Measurements from ENCODE around the gene POLE.

Gene POLE

GRCh38 chr12:132617822-132618682 is 69.1 kb downstream of the POLE start:
- H3K4me3 ChIP-seq (ENCODE audit: low read depth, low read length) = peak overlapping the region; percentile 33

DNA sequence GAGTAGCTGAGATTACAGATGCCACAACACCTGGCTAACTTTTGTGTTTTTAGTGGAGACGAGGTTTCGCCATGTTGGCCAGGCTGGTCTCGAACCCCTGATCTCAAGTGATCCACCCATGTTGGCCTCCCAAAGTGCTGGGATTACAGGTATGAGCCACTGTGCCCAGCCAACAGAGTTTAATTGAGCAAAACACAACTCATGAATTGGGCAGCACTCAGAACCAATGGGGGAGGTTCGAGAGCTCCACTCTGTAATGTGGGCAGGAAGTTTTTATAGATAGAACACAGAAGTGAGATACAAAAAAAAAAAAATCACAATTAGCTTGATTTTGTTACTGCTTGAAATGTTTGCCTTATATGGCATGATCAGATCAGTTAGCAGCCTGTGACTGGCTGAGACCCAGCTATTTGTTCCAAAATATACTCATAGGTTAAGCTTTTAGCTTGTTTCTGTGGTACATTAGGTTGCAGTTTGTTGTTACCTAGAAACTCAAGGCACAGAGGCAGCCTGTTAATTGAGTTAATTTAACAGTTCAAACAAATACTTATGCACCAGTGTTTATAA is 69.9 kb downstream of the POLE start:
- no peak overlapping the region for H3K4me3 ChIP-seq (ENCODE audit: low read depth, low read length)

DNA sequence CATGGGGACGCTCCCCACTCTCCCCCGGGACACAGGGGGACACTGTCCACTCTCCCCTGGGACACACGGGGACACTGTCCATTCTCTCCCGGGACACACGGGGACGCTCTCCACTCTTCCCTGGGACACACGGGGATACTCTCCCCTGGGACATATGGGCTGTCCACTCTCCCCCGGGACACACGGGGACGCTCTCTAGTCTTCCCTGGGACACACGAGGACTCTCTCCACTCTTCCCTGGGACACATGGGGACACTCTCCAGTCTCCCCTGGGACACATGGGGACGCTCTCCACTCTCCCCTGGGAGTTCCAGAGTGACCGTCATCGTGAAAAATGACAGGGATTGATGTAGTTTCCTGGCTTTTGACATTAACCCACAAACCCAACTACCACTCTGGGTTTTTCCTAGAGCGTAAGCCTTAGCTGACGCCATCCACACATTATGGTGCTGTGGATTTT is 71.5 kb downstream of the POLE start:
- no peak overlapping the region for H3K4me3 ChIP-seq (ENCODE audit: low read depth, low read length)

DNA sequence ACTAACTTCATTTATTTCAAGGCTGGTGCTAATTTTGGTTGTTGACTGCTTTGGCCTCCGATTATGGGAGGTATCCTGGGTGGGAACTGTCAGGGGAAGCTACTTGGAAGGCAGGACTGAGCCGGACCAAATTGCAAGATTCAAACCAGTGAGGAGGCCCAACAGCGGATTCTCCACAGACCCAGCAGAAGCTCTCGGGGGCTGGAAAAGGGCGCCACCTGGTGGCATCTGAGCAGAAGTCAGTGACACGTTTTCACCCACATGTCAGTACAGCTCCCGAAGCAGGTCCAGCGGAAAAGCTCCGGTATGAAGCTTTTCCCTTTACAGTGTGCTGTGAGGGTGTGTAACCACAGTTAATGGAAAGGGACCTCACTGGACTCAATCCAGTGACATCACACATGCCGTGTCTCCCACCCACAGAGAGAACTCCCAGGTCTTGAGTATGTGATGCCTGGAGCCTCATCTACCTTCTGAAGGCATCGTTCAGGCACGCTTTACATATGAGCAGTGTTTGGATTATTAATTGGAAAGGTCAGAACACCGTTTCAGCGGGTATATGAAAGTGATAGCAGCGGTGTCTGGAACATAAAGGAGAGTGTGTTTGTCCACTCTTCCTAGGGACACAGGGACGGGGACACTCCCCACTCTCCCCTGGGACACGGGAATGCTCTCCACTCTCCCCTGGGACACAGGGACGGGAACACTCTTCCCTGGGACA is 72.1 kb downstream of the POLE start:
- no peak overlapping the region for H3K4me3 ChIP-seq (ENCODE audit: low read depth, low read length)

- no peak overlapping the region for H3K4me3 ChIP-seq (ENCODE audit: low read depth, low read length)
Observed at GRCh38 chr12:132614029-132614428, 73.1 kb downstream of the POLE start.

DNA sequence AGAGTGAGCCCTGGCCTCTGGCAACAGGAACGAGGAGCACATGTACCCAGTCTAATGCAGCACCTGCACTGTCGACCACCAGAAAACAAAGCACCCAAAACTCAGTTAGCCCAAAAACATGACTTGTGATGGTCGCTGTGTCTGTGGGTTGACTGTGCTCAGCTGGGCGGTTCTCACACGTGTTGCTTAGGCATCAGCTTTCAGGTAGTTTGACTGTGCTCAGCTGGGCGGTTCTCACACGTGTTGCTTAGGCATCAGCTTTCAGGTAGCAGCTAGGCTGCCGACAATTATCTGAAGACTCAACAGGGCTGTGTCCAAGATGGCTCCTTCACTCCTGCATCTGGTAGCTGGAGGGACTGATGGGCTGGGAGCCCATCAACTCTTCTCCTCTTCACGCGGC is 75.5 kb downstream of the POLE start:
- H3K4me3 ChIP-seq (ENCODE audit: low read depth, low read length) = no peak overlapping the region

- H3K4me3 ChIP-seq (ENCODE audit: low read depth, low read length) = no peak overlapping the region
Observed at GRCh38 chr12:132610866-132611602, 76.1 kb downstream of the POLE start.

DNA sequence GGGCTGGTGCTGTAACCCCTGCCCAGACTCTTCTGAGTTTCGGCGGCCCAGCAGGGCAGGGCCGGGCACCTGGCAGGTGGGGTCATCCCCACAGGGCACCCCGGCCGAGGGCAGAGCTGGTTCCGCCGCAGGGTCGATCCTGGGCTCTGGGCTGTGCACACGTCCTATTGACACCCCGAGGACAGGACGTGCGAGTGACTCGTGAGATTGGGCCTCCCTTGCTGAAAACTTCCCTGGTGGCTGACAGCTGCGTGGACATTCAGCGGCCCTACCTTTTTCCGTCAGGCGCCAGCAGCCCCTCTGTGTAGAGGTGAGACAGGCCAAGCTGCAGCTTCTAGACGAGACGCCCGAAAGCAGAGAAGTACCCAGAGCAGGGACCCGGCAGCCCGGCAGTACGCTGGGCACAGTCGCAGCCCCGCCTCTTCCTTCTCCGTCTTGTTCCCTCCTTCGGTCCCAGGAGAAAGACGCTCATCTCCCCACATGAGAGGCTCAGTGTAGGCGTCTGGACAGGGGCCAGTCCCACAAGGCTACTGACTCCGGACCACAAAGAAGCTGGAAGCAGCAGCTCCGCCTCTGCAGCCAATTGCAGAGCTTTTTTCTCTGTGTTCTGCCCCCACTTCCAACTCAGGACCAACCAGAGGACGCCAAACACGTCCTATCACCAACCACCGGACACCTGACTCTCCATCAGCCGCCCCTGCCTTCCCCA is 76.9 kb downstream of the POLE start, which contains the start of gene LRCOL1:
TSS of gene LRCOL1 (minus strand) at position 532 of the 709 bp plus-strand sequence. CDS start 4,331 bp downstream, outside the sequence.
- no peak within 1 kb of the TSS for H3K4me3 ChIP-seq (ENCODE audit: low read depth, low read length)

DNA sequence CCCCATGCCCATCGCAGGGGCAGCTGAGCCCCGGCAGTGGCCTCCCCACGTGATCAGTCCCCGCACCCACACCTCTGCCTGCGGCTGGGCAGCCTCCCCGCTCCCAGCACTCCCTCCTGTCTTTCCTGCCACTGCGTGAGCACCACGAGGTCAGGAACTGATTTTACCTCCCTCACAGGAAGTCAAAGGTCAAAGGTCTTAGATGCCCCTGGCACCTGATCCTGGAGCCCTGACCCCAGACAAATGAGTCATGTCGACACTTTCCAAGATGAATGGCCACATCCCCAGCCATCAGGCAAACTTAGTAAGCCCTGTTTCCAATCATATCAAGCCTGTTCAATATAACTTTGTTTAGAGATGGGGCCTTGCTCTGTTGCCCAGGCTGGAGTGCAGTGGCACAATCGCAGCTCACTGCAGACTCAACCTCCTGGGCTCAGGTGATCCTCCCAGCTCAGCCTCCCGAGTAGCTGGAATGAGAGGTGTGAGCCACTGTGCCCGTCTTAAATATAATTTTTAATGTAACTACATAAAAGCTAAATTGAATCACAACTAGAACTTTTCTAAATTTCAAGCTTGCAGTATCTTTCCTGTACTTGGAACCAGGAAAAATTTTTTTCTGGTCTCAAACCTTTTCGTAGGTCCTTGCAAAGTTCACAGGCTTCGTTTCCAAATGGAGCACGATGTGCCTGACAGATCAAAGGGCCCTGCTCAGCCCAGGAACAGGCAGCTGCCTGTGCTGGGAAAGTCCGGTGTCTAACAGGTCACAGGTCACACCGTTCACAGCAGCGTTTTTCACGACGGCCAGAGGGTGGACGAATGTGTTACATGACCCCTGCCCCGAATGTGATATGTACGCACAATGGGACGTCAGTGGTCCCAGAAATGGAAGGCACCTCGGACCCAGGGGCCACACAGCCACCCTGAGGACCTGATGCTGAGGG is 78.6 kb downstream of the POLE start:
- no peak overlapping the region for H3K4me3 ChIP-seq (ENCODE audit: low read depth, low read length)

- no peak overlapping the region for H3K4me3 ChIP-seq (ENCODE audit: low read depth, low read length)
Observed at GRCh38 chr12:132606927-132607326, 80.2 kb downstream of the POLE start.

GRCh38 chr12:132606466-132606865 is 80.7 kb downstream of the POLE start:
- H3K4me3 ChIP-seq (ENCODE audit: low read depth, low read length) = no peak overlapping the region

DNA sequence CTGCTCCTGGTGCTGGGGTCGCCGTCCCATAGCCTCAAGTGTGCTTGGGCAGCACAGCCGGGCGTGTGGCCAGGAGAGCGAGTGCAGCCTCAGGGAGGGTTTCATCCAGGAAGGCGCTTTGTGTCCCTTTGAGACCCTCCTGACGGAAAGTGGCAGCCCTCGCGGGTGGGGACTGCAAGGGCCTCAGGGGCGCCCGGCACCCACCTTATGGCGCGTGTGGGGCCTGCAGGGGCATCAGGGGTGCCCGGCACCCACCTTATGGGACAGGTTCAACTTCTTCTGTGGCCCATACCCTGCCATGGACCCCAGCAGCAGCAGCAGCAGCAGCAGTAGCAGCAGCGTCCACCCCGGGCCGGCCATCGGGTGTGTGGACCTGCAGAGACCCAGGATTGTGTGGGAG is 81.2 kb downstream of the POLE start:
- no peak overlapping the region for H3K4me3 ChIP-seq (ENCODE audit: low read depth, low read length)

- H3K4me3 ChIP-seq (ENCODE audit: low read depth, low read length) = no peak overlapping the region
Observed at GRCh38 chr12:132604668-132605441, 82.3 kb downstream of the POLE start.

DNA sequence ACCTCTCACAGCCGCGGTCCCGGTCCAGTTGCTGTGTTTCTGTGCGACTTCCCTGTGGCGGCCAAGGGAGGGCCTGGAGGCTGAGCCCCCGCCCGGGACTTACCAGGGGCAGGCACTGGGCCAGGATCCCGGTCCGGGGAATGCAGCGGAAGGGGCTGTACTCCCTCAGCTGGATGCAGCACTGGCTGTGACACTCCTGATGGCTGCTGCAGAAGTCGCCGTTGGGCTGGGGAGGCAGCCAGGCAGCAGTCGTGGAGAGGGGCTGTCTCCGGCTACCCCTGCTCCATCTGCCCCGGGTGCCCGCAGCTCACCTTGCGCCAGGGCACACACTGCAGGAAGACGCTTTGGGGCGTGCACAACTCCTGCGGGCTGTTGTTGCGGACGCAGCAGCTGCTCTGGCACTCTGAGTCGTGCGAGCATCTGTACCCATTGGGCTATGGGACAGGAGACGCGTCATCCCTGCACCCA is 83.0 kb downstream of the POLE start:
- H3K4me3 ChIP-seq (ENCODE audit: low read depth, low read length) = no peak overlapping the region

DNA sequence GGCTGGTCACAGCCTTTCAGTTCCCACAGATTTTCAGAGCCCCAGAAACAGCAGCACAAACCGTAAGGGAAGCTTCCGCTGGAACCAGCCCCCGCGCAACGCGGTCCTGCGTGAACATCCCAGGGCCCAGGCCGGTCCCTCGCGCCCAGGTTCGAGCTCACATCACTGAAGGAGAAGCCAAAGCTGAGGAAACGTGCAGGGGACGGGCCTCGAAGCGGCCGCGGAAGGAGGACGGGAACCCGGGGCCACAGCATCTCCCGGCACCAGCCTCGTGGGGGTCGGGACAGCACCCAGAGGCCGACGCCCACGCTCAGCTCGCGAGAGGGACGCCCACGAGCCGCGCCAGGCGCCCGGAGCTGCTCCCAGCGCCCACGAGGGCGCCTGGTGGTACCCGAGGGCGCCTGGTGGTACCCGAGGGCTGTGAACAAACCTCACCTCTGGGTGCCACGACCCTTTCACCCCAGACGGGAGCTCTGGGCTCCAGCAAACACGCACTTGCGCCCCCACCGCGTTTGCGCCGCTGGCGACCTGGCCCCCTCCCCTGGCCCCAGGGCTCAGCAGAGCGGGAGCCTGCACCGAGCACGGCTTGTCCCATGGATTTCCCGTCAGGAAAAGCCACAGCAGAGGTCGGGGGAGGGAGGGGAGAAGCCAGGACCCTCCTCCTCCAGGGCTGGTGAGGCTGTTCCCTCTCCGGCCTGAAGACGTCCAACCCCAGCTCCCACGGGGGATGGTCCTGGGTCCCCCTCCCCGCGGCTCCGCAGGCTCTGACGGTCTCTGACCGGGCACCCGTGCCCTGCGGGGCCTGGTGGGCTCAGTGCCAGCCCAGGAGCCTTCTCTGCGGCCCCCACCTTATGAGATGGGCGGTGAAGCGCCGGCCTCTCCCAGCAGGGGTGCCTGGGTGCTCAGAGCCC is 83.6 kb downstream of the POLE start:
- H3K4me3 ChIP-seq (ENCODE audit: low read depth, low read length) = no peak overlapping the region

DNA sequence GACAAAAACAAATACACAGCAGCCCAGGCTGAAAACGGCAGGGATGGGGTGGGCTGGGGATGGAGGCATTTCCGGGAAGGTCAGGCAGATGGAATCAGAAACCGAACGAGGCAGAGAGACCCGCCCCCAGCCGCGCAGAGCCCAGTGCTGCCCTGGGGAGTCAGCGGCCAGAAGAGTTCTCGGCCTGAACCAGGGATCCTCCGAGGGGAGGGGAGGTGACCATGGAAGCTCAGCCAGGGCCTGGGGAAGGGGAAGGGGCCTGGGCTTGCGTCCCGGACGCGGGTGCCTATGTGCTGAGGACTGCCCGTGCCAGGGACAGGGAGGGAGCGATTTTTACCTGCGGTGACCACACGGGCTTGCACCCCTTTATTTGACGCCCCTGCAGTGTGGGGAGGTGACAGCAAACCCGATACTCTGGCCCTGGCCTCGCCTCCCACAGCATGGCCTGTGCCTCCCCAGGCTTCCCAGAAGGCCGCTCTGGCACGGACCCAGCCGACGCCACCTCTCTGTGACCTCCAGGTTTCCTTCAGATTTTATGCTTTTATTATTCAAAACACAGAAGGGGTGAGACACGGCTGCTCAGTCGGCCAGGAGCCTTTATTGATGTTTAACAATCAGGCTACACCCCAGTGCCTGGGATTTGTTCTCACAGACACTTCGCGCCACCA is 84.4 kb downstream of the POLE start:
- H3K4me3 ChIP-seq (ENCODE audit: low read depth, low read length) = no peak overlapping the region

Data from iPS-11a (cell line).